Activated naive CD4-positive, alpha-beta T cell treated with anti-CD3 and anti-CD28 coated beads, Interleukin-2, amount 50 U/mL, for 24 hours (primary cell): ENCODE data around the gene REX1BD.
A peak's percentile ranks its signal among the peaks of the same experiment; 100 is the strongest.
"Not testable (repeated sequence)": the region's sequence is repeated elsewhere in the genome, so short reads cannot be mapped to it uniquely, and the experiment has no call there.

Source experiments
- H3K27ac Mint-ChIP-seq: one replicate; pipeline ENCODE4 v1.8.0; 2021; ENCODE audit warnings: mild to moderate bottlenecking, mixed read lengths
- H3K27me3 Mint-ChIP-seq: one replicate; pipeline ENCODE4 v1.8.0; 2021; ENCODE audit warnings: mixed read lengths
- H3K36me3 Mint-ChIP-seq: one replicate; pipeline ENCODE4 v1.8.0; 2021; ENCODE audit warnings: mixed read lengths
- H3K4me1 Mint-ChIP-seq: one replicate; pipeline ENCODE4 v1.8.0; 2021; ENCODE audit warnings: mixed read lengths
- H3K4me3 Mint-ChIP-seq: one replicate; pipeline ENCODE4 v1.8.0; 2021; ENCODE audit warnings: mild to moderate bottlenecking, mixed read lengths
- H3K9me3 Mint-ChIP-seq: one replicate; pipeline ENCODE4 v1.8.0; 2021; ENCODE audit warnings: mixed read lengths

Gene REX1BD

DNA sequence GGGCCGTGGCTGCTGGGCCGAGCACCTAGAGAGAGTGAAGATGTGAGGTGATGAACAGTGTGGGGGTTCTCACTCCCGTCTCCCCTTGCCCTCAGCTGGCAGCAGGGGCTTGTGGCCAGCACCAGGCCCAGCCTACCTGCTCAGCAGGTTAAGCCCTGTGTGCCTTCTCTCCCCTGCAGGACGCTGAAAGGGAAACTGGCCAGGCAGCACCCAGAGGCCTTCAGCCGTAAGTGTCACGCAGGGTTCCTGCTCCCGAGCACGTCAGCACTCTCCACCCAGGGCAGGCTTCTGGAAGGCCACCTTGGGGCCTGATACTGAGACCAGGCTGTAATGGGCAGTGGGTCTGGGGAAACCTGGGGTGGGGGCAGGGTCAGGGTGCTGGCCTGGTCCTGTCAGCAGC, 21.6 kb upstream of the REX1BD start:
- Mint-ChIP-seq H3K27me3 (no peaks in the 10 kb centered on the region), H3K27ac (no peak overlapping the region), H3K4me3 (no peak overlapping the region), H3K4me1 (peaks cover 6% of the 10 kb centered on the region), H3K9me3 (no peaks in the 10 kb centered on the region), H3K36me3 (peaks cover 8% of the 10 kb centered on the region)

DNA sequence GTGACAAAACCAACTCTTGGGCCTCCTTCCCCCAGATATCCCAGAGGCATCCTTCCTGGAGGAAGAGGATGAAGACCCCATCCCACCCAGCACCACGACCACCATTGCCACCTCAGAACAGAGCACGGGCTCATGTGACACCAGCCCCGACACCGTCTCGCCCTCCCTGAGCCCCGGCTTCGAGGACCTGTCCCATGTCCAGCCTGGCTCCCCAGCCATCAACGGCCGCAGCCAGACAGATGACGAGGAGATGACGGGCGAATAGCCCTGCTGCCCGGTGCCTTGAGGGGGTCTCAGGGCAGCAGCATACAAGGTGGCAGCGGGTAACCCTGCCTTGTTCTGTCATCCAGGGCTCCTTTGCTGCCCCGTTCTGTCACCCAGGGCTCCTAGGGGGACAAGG, 20.2 kb upstream of the REX1BD start:
- H3K9me3 Mint-ChIP-seq = no peaks in the 10 kb centered on the region
- peaks cover 17% of the 10 kb centered on the region for H3K4me1 Mint-ChIP-seq
- peaks cover 16% of the 10 kb centered on the region for H3K36me3 Mint-ChIP-seq
- no peak overlapping the region for H3K4me3 Mint-ChIP-seq
- no peaks in the 10 kb centered on the region for H3K27me3 Mint-ChIP-seq
- no peak overlapping the region for H3K27ac Mint-ChIP-seq

DNA sequence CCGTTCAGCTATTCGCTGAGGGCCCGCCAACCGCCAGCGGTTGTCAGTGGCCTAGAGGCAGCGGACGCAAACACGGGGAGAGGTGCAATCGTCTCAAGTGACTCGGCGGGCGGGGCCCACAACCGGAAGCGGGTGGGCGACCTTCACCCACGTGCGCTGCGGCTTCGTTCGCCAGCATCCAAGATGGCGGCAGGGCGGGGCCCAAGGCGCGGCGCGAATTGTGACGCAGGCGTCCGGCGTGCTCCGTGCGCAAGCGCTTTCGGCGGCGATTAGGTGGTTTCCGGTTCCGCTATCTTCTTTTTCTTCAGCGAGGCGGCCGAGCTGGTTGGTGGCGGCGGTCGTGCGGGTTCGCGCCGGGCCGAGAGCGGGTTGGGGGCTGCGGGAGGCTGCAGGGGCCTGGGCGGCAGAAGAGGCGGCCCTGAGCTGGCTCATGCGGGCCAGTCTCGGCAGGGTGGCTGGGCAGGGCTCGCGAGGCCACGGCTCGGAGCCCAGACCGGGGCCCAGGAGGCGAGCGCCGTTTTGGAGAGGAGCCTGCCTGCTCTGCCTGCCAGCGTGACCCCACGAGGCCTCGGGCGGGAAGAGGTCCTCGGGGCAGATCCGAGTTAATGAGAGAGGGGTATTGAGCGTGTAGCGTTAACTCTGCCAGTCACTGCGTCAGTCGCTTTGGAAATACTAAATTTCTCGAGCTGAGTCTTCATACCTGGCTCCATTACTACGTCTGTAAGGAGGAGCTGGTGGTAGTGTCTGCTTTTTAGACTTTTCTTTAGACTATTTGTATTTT, 16.8 kb upstream of the REX1BD start, which contains the start of gene UBA52:
Gene UBA52, plus strand, starts transcription at position 294 of the 781 bp plus-strand sequence. CDS start 1,444 bp downstream, outside the sequence.
- Mint-ChIP-seq H3K27me3 (no peaks in the 10 kb centered on the region), H3K4me1 (peaks cover 25% of the 10 kb centered on the region), H3K4me3 (peak within 1 kb of the TSS; percentile 96), H3K27ac (peak within 1 kb of the TSS; percentile 97), H3K9me3 (no peaks in the 10 kb centered on the region), H3K36me3 (peaks cover 22% of the 10 kb centered on the region)

DNA sequence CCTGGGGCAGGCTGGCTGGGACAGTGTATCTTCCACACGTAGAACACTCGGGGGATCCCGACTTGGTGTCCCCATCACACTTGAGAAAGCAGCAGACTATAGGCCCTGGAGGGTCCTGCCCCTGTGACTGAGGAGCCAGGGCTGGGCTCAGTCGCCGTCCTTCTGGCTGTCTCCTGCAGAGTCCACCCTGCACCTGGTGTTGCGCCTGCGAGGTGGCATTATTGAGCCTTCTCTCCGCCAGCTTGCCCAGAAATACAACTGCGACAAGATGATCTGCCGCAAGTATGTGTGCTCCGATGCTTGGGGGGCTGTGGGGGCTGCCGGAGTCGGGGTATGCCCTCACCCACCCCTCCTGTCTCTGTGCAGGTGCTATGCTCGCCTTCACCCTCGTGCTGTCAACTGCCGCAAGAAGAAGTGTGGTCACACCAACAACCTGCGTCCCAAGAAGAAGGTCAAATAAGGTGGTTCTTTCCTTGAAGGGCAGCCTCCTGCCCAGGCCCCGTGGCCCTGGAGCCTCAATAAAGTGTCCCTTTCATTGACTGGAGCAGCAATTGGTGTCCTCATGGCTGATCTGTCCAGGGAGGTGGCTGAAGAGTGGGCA, 13.8 kb upstream of the REX1BD start:
- Mint-ChIP-seq H3K27me3 (no peaks in the 10 kb centered on the region), H3K4me3 (peak overlapping the region; percentile 54), H3K27ac (no peak overlapping the region), H3K9me3 (no peaks in the 10 kb centered on the region), H3K36me3 (peaks cover 15% of the 10 kb centered on the region), H3K4me1 (peaks cover 25% of the 10 kb centered on the region)

DNA sequence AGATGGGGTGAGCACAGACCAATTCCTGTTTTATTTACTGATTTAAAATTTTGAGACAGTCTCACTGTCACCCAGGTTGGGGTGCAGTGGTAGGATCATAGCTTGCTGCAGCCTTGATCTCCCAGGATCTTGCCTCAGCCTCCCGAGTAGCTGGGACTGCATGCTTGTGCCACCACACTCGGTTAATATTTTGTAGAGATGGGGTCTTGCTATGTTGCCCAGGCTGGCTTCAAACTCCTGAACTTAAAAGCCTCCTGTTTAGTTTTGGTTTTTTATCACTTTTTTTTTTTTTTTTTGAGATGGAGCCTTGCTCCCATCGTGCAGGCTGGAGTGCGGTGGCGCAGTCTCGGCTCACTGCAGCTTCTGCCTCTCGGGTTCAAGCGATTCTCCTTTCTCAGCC, 12.2 kb upstream of the REX1BD start:
- Mint-ChIP-seq H3K27ac (no peak overlapping the region), H3K36me3 (peaks cover 14% of the 10 kb centered on the region), H3K27me3 (no peaks in the 10 kb centered on the region), H3K9me3 (no peaks in the 10 kb centered on the region), H3K4me3 (no peak overlapping the region), H3K4me1 (peaks cover 23% of the 10 kb centered on the region)

DNA sequence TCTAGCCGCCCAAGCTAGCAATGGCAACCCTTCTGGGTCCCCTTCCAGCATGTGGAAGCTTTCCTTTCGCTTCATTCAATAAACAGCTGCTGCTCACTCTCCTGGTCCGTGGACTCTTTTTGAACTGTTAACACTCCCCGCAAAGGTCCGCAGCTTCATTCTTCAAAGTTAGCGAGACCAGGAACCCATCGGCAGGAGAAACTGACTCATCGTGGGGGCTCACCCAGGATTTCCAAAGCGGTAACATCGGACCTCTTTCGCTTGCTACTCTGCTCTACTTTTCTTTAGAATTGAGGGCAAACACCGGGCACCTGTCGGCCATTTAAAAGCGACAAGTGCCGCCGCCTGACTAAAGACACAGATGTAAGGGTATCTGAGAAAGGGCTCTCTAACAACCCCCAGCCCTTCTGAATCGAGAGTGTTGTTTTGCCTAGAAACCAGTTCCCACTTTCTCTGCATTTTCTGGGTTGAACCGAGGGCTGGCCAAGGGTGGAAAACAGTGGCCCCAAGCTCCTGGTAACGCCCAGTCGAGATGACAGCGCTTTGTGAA, 11.2 kb upstream of the REX1BD start:
- Mint-ChIP-seq H3K36me3 (peaks cover 12% of the 10 kb centered on the region), H3K4me1 (peaks cover 18% of the 10 kb centered on the region), H3K27ac (no peak overlapping the region), H3K4me3 (no peak overlapping the region), H3K9me3 (no peaks in the 10 kb centered on the region), H3K27me3 (no peaks in the 10 kb centered on the region)

DNA sequence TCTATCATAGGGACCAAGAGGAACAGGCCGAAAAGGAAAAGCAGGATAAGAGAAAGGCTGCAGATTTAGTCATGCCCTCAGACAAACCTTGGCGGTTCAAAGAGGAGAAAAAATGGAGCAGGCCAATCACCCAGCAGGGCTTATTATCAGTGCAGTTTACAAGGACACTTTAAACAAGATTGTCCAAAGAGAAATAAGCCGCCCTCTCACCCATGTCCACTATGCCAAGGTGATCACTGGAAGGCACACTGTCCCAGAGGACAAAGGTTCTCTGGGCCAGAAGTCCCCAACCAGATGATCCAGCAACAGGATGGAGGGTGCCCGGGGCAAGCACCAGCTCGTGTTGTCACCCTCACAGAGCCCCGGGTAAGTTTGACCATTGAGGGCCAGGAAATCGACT, 8.3 kb upstream of the REX1BD start:
- Mint-ChIP-seq H3K27me3 (no peaks in the 10 kb centered on the region), H3K4me3 (no peak overlapping the region), H3K9me3 (no peaks in the 10 kb centered on the region), H3K4me1 (peaks cover 2% of the 10 kb centered on the region), H3K36me3 (peaks cover 4% of the 10 kb centered on the region), H3K27ac (no peak overlapping the region)

DNA sequence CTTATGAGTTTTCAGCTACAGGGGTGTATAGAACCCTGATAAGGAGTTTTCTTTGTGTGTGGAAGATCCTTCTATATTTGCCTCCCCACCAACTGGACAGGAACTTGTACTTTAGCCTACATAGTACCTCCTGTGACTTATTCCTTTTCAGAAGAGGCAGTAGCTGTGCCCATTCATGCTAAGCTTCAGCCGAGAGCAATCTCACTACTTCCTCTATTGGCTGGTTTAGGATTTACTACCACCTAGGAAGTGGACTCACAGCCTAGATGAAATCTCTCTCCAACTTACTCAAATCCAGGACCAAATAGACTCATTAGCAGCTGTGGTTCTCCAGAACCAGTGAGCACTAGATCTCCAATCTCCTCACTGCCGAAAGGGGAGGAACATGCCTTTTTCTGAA, 2.3 kb upstream of the REX1BD start:
- H3K27ac Mint-ChIP-seq = no peak overlapping the region
- no peaks in the 10 kb centered on the region for H3K9me3 Mint-ChIP-seq
- peaks cover 38% of the 10 kb centered on the region for H3K4me1 Mint-ChIP-seq
- H3K27me3 Mint-ChIP-seq = no peaks in the 10 kb centered on the region
- peaks cover 3% of the 10 kb centered on the region for H3K36me3 Mint-ChIP-seq
- H3K4me3 Mint-ChIP-seq = no peak overlapping the region

DNA sequence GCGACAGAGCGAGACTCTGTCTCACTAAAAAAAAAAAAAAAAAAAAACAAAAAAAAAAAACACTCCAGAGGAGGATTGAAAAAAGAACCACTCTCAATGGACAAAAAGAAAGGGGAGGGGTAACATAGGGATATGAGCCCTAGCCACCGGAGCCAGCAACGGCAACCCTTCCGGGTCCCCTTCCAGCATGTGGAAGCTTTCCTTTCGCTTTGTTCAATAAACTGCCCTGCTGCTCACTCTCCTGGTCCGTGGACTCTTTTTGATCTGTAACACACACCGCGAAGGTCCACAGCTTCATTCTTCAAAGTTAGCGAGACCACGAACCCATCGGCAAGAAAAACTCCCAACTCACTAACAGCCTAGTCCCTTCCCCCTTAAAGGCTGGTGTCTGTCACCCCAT, 1.0 kb upstream of the REX1BD start:
- Mint-ChIP-seq H3K27ac (no peak overlapping the region), H3K27me3 (no peaks in the 10 kb centered on the region), H3K9me3 (no peaks in the 10 kb centered on the region), H3K4me1 (peaks cover 38% of the 10 kb centered on the region), H3K36me3 (peaks cover 3% of the 10 kb centered on the region), H3K4me3 (peak overlapping the region; percentile 89)

DNA sequence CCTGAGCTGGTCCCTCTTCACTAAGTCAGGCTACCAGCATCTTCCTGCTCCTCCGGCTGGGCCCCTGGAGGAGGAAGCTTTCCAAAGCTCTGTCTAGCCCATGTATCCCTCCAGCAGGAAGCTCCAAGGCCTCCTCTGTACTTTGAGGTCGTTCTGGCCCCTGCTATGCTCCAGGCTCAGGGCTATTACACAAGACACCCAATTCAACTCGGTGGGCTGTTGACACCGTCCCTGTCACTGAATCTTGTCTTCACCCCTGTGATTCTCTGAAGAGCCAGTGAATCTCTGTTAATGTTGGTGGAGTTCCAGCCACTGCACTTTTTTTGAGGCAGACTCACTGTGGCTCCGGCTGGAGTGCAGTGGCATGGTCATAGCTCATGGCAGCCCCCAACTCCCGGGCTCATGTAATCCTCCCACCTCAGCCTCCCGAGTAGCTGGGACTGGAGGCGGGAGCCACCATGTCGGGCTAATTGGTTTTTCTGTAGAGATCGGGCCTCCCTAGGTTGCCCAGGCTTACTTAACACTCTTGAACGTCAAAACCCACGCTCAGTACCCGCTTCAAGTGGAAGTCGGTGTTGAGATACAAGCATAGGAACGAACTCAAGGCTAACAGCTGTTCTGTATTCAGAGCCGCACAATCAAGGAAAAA, 512 bp upstream of the REX1BD start:
- Mint-ChIP-seq H3K9me3 (no peaks in the 10 kb centered on the region), H3K4me1 (peaks cover 38% of the 10 kb centered on the region), H3K27me3 (no peaks in the 10 kb centered on the region), H3K4me3 (peak overlapping the region; percentile 89), H3K27ac (peak overlapping the region; percentile 91), H3K36me3 (peaks cover 3% of the 10 kb centered on the region)

DNA sequence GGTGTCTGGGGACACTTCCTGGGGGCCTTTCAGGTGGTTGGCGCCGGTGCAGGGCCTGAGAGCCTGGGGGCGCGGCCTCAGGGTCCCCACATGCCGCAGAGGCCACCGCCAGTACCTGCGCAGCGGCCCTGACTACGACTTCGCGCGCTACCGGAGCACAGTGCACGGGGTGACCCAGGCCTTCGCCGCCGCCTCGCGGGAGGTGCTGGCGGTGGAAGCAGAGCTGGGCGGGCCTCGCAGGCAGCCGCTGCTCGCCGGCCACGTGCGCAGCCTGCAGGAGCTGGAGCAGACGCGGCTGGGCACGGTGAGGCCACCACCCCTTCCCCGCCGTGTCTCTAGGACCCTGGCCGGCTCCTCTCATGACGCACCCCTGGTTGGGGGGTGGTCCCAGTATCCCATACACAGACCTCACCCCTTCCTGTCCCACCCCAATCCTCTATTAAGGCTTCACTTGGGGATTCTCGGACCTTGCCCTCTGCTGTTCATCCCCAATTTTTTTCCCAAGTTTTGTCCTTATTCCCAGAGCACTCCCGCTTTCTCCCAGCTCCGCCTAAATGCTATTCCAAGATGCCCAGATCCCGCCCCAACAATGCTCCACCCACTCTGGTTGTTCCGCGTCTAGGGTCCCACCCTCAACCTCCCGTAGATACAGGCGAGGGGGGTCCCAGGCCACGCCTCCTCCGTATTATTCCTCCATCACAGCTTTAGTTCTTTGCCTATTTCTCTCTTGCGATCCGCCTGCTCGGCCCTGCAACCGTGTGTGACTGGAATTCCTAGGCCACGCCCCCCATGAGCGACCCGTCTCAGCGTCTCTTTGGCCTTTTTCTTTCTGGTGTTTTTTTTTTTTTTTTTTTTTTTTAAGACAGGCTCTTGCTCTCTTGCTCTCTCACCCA, 1.0 kb downstream of the REX1BD start:
- H3K4me3 Mint-ChIP-seq = peak overlapping the region; percentile 89
- peaks cover 3% of the 10 kb centered on the region for H3K36me3 Mint-ChIP-seq
- peak overlapping the region; percentile 96 for H3K27ac Mint-ChIP-seq
- H3K27me3 Mint-ChIP-seq = no peaks in the 10 kb centered on the region
- peaks cover 39% of the 10 kb centered on the region for H3K4me1 Mint-ChIP-seq
- no peaks in the 10 kb centered on the region for H3K9me3 Mint-ChIP-seq

DNA sequence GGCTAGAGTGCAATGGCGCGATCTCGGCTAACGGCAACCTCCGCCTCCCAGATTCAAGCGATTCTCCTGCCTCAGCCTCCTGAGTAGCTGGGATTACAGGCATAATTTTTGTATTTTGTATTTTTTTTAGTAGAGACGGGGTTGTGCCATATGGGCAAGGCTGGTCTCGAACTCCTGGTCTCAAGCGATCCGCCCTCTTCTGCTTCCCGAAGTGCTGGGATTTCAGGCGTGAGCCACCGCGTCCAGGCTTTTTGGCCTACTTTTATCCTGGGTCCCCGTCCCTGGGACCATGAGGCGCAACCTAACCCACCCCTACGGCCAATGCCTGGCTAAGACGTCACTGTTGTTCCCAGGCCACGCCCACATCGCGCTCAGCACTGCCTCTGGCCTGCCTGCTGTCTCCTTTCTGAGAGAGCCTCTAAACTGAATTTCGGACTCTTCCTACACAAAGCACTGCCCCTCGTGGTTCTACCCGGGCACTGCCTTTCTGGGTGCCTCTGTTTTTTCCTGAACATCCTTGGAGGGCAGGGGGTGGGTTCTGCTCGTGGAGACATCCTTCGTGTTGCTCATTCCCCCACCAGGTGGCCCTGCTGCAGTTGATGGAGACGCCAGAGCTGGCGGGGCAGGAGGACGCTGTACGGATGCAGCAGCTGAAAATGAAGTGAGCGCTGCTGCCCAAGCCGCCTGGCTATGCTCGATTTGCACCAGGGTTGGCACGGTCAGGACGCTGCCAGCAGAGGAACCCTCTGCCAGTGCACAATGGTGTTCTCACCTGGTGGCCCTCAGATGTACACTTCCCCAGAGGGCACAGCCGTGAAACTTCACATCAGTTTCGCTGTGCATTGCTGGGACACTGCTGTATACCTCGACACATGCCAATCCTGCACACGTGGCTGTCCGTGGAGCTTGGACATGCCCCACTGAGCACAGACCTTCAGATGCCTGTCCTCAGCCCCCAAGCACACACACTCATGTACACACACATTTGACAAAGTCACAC, 2.0 kb downstream of the REX1BD start:
- peak overlapping the region; percentile 89 for H3K4me3 Mint-ChIP-seq
- H3K36me3 Mint-ChIP-seq = peaks cover 3% of the 10 kb centered on the region
- peak overlapping the region; percentile 59 for H3K27ac Mint-ChIP-seq
- H3K27me3 Mint-ChIP-seq = no peaks in the 10 kb centered on the region
- no peaks in the 10 kb centered on the region for H3K9me3 Mint-ChIP-seq
- peaks cover 42% of the 10 kb centered on the region for H3K4me1 Mint-ChIP-seq

DNA sequence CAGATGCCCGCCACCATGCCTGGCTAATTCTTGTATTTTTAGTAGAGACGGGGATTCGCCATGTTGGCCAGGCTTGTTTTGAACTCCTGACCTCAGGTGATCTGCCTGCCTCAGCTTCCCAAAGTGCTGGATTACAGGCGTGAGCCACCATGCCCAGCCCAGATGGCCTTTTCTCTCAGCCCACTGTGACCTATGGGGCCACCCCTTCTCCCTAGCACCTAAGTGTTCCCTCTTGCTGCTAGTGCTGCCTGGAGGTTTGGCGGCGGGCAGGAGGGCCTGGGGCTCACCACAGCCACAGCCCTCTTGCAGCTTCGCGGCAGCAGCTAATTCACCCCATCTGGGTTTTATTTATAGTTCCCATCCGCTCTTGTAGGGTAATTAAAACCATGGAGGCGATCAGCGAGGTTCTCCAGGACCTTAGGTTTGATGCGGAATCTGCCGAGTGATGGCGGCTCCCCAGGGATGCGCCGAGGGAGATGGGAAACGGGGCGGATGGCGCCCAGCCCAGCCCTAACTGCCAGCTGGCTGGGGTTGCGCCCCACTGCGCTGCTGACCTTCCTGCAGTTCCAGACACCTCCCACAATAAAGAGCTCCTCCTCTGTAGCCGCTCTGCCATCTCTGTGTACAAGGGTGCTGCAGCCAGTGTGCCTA, 3.3 kb downstream of the REX1BD start:
- Mint-ChIP-seq H3K27me3 (no peaks in the 10 kb centered on the region), H3K27ac (no peak overlapping the region), H3K9me3 (no peaks in the 10 kb centered on the region), H3K4me3 (no peak overlapping the region), H3K36me3 (peaks cover 3% of the 10 kb centered on the region), H3K4me1 (peaks cover 37% of the 10 kb centered on the region)

DNA sequence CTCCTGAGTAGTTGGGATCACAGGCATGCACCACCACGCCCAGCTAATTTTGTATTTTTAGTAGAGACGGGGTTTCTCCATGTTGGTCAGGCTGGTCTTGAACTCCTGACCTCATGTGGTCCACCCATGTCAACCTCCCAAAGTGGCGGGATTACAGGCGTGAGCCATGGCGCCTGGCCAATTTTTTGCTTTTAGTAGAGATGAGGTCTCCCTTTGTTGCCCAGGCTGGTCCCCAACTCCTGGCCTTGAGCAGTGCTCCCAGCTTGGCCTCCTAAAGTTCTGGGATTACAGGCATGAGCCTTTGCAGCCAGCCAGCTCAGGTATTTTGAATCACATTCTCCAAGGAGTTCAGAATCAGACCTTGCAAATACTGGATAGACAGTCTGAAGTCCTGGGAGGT, 4.1 kb downstream of the REX1BD start:
- not testable (repeated sequence) for H3K9me3 Mint-ChIP-seq, H3K27me3 Mint-ChIP-seq, H3K4me3 Mint-ChIP-seq, H3K27ac Mint-ChIP-seq, H3K36me3 Mint-ChIP-seq
- peaks cover 35% of the 10 kb centered on the region for H3K4me1 Mint-ChIP-seq
